HCT116 (cell line): Measurements from ENCODE around the gene BECN2. TPM values are rescaled to one million over a fixed set of nuclear protein-coding genes. Genes with fewer than 3 reads are reported as not detected.

Experiments
- ATAC-seq: fragments of 200-7000 bp; cut with Tn5 transposase; 2 replicates; pipeline ENCODE4 v1.9.1; 2020; ENCODE audit warnings: mild to moderate bottlenecking, moderate library complexity
- BruUV-seq: library from RNA; stranded (reverse); fragments of 400-500 nt; replicated peaks from 2 replicates; lab custom pipeline; 2021; lab: Mats Ljungman, UMichigan
- CTCF ChIA-PET: fragments of 300-600 bp; sonication (Branson Sonifier 250); formaldehyde crosslinking; loops from one replicate; lab custom pipeline; 2021; ENCODE audit warnings: antibody characterized with exemption; lab: Charles Lee
- POLR2A ChIA-PET: fragments of 300-600, 350-600 bp; sonication (Branson Sonifier 250); formaldehyde crosslinking; loops from one replicate; lab custom pipeline; 2021; ENCODE audit warnings: antibody characterized with exemption; lab: Charles Lee
- RAD21 ChIA-PET, 2 experiments: fragments of 300-600 bp; sonication (Branson Sonifier 250); formaldehyde crosslinking; loops; one replicate each; lab custom pipeline; 2023; ENCODE audit warnings: low total read pairs in 2 of 2; ENCODE audit not compliant: uncharacterized antibody in 2 of 2, unreplicated experiment in 2 of 2, low non-redundant PET in 1 of 2; lab: Charles Lee
- DNase-seq: peaks from one replicate; pipeline ENCODE4 v3.0.0-alpha.2; 2010; ENCODE audit warnings: low read depth, low spot score
- H2AFZ ChIP-seq: fragments of 200-600 bp; shearing (Covaris generic), sonication (generic); 2 replicates; pipeline ENCODE4 v1.6.1; 2017; ENCODE audit warnings: low read depth, mixed run types, mixed read lengths, antibody characterized with exemption, low read length; ENCODE audit not compliant: poor library complexity, severe bottlenecking
- H3K27ac ChIP-seq: 2 replicates; pipeline ENCODE4 v1.5.1; 2012; ENCODE audit warnings: low read depth, low read length
- H3K27me3 ChIP-seq: fragments of 200-600 bp; sonication (generic); 2 replicates; pipeline ENCODE4 v1.6.1; 2016; ENCODE audit warnings: mixed run types, low read length, mixed read lengths; ENCODE audit not compliant: insufficient read depth
- H3K36me3 ChIP-seq, 2 experiments: fragments of 200-500 bp in 1 of 2; fragments of 200-600 bp in 1 of 2; sonication (Bioruptor generic) in 1 of 2; sonication (generic) in 1 of 2; 2 replicates each; pipeline versions ENCODE4 v1.5.1 to v1.6.1; 2014 to 2016; ENCODE audit warnings: low read length in 2 of 2, inconsistent platforms in 1 of 2, mixed read lengths in 1 of 2, mixed run types in 1 of 2; ENCODE audit not compliant: insufficient read depth in 2 of 2, control insufficient read depth in 1 of 2
- H3K4me1 ChIP-seq, 2 experiments: fragments of 200-600 bp in 1 of 2; sonication (generic) in 1 of 2; 2 replicates each; pipeline versions ENCODE4 v1.5.1 to v1.6.1; 2012 to 2017; ENCODE audit warnings: low read length in 2 of 2, inconsistent platforms in 1 of 2, mild to moderate bottlenecking in 1 of 2, mixed read lengths in 1 of 2, mixed run types in 1 of 2, moderate library complexity in 1 of 2; ENCODE audit not compliant: insufficient read depth in 2 of 2, control insufficient read depth in 1 of 2
- H3K4me2 ChIP-seq: fragments of 200-600 bp; sonication (generic); 2 replicates; pipeline ENCODE4 v1.6.1; 2017; ENCODE audit warnings: mixed run types, low read length, mixed read lengths
- H3K4me3 ChIP-seq, 2 experiments: fragments of 200-600 bp in 1 of 2; sonication (generic) in 1 of 2; replicated peaks in 1 of 2; 2 replicates each; pipeline ENCODE4 v1.5.1; 2011 to 2016; ENCODE audit warnings: low read length in 2 of 2, control low read depth in 1 of 2, low read depth in 1 of 2, mild to moderate bottlenecking in 1 of 2, mixed read lengths in 1 of 2, mixed run types in 1 of 2
- H3K79me2 ChIP-seq: fragments of 200-600 bp; sonication (generic); 2 replicates; pipeline ENCODE4 v1.6.1; 2017; ENCODE audit warnings: mild to moderate bottlenecking, mixed run types, low read length, moderate library complexity, mixed read lengths; ENCODE audit not compliant: insufficient read depth
- H3K9ac ChIP-seq: fragments of 200-600 bp; sonication (generic); 2 replicates; pipeline ENCODE4 v1.6.1; 2016; ENCODE audit warnings: low read length, mixed read lengths
- H3K9me2 ChIP-seq: fragments of 200-600 bp; sonication (generic), shearing (Covaris generic); 2 replicates; pipeline ENCODE4 v1.6.1; 2017; ENCODE audit warnings: mixed run types, mild to moderate bottlenecking, moderate library complexity; ENCODE audit not compliant: insufficient read depth
- H3K9me3 ChIP-seq, 2 experiments: fragments of 200-500 bp in 1 of 2; fragments of 200-600 bp in 1 of 2; sonication (Bioruptor generic) in 1 of 2; sonication (generic) in 1 of 2; 2 replicates each; pipeline ENCODE4 v1.6.1; 2014 to 2017; ENCODE audit warnings: low read length in 2 of 2, mixed read lengths in 2 of 2, inconsistent platforms in 1 of 2, low read depth in 1 of 2, mild to moderate bottlenecking in 1 of 2, mixed run types in 1 of 2, moderate library complexity in 1 of 2; ENCODE audit not compliant: control insufficient read depth in 1 of 2, insufficient read depth in 1 of 2
- H4K20me1 ChIP-seq: fragments of 200-600 bp; sonication (generic), shearing (Covaris generic); 2 replicates; pipeline ENCODE4 v1.6.1; 2017; ENCODE audit warnings: mixed run types, mild to moderate bottlenecking, moderate library complexity; ENCODE audit not compliant: insufficient read depth
- CBX3 ChIP-seq: IDR thresholded peaks from 2 replicates; pipeline ENCODE4 v1.6.1; 2012; ENCODE audit warnings: low read depth
- EZH2 ChIP-seq: fragments of 200-600 bp; sonication (generic); IDR thresholded peaks from 2 replicates; pipeline ENCODE4 v1.6.1; 2017; ENCODE audit warnings: antibody characterized with exemption, mixed run types
- JUND ChIP-seq: IDR thresholded peaks from 2 replicates; pipeline ENCODE4 v1.6.1; 2012
- POLR2A ChIP-seq: IDR thresholded peaks from 2 replicates; pipeline ENCODE4 v1.7.0; 2011; ENCODE audit warnings: borderline replicate concordance; ENCODE audit not compliant: insufficient read depth, insufficient read length; ENCODE audit errors: extremely low read depth
- POLR2AphosphoS5 ChIP-seq: IDR thresholded peaks from 2 replicates; pipeline ENCODE4 v1.6.1; 2011; ENCODE audit warnings: mild to moderate bottlenecking, low read depth, low read length, moderate library complexity
- SIN3A ChIP-seq: IDR thresholded peaks from 2 replicates; pipeline ENCODE4 v1.6.1; 2012; ENCODE audit warnings: low read depth
- SRF ChIP-seq: IDR thresholded peaks from 2 replicates; pipeline ENCODE4 v1.6.1; 2012; ENCODE audit warnings: low read depth
- TCF7L2 ChIP-seq: IDR thresholded peaks from 2 replicates; pipeline ENCODE4 v1.7.0; 2011; ENCODE audit warnings: borderline replicate concordance, inconsistent platforms; ENCODE audit not compliant: insufficient read depth, insufficient read length; ENCODE audit errors: extremely low read depth
- YY1 ChIP-seq: IDR thresholded peaks from 2 replicates; pipeline ENCODE4 v1.6.1; 2011; ENCODE audit warnings: low read length, low read depth, moderate library complexity, mild to moderate bottlenecking; ENCODE audit not compliant: insufficient replicate concordance; ENCODE audit errors: extremely low read depth
- ZFX ChIP-seq: fragments of 450-650 bp; IDR thresholded peaks from 2 replicates; pipeline ENCODE4 v1.6.1; 2017
- ZNF274 ChIP-seq: fragments of 200-500 bp; sonication (Bioruptor generic); IDR thresholded peaks from 2 replicates; pipeline ENCODE4 v1.6.1; 2014; ENCODE audit warnings: mild to moderate bottlenecking, low read depth, low read length, inconsistent platforms
- intact Hi-C: fragments of 100-400 bp; cut with micrococcal nuclease; formaldehyde crosslinking; loops from 2 replicates; pipeline ENCODE4 v1.10.0; 2022
- total RNA-seq: library from RNA; stranded (reverse); gene quantifications from one replicate; pipeline ENCODE4 v1.2.1, GENCODE V29; 2021; ENCODE audit not compliant: unreplicated experiment
- TF ChIP-seq, protein P1 (sequence below), 3 experiments: fragments of 200-600 bp in 1 of 3; sonication (generic) in 1 of 3; IDR thresholded peaks in 2 of 3; conservative IDR thresholded peaks in 1 of 3; 2 replicates each; pipeline ENCODE4 v1.5.1; 2012 to 2017; ENCODE audit warnings: low read depth in 2 of 3, low read length in 2 of 3, antibody characterized with exemption in 1 of 3, borderline replicate concordance in 1 of 3, control low read depth in 1 of 3, mild to moderate bottlenecking in 1 of 3, mixed read lengths in 1 of 3, mixed run types in 1 of 3, moderate library complexity in 1 of 3; ENCODE audit not compliant: insufficient read depth in 1 of 3
- TF ChIP-seq, protein P2 (sequence below): IDR thresholded peaks from 2 replicates; pipeline ENCODE4 v1.6.1; 2011; ENCODE audit warnings: mild to moderate bottlenecking, low read length, moderate library complexity; ENCODE audit not compliant: insufficient replicate concordance; ENCODE audit errors: extremely low read depth
- TF ChIP-seq, protein P3 (sequence below): IDR thresholded peaks from 2 replicates; pipeline ENCODE4 v1.6.1; 2012
- TF ChIP-seq, protein P4 (sequence below): IDR thresholded peaks from 2 replicates; pipeline ENCODE4 v1.6.1; 2012

BECN2 gene
- total RNA-seq, 1 experiment from 2014 or later = not detected

DNA sequence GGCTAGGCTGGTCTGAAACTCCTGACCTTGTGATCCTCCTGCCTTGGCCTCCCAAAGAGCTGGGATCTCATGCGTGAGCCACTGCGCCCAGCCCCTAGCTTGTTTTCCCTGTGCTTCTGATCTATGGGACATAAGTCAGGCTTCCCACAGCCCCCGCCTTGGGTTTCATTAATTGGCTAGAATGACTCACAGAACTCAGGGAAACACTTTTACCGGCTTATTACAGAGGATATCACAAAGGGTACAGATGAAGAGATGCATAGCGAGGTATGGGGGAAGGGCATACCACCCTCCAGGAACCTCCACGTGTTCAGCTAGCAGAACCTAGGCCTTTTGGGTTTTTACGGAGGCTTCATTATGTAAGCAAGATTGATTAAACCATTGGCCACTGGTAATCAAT is 42.9 kb downstream of the BECN2 start:
- H3K27me3 ChIP-seq = no peaks in the 10 kb centered on the region
- TF ChIP-seq, protein P1, sequence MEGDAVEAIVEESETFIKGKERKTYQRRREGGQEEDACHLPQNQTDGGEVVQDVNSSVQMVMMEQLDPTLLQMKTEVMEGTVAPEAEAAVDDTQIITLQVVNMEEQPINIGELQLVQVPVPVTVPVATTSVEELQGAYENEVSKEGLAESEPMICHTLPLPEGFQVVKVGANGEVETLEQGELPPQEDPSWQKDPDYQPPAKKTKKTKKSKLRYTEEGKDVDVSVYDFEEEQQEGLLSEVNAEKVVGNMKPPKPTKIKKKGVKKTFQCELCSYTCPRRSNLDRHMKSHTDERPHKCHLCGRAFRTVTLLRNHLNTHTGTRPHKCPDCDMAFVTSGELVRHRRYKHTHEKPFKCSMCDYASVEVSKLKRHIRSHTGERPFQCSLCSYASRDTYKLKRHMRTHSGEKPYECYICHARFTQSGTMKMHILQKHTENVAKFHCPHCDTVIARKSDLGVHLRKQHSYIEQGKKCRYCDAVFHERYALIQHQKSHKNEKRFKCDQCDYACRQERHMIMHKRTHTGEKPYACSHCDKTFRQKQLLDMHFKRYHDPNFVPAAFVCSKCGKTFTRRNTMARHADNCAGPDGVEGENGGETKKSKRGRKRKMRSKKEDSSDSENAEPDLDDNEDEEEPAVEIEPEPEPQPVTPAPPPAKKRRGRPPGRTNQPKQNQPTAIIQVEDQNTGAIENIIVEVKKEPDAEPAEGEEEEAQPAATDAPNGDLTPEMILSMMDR (IDR thresholded peaks at IDR 0.05 in 2 of 3, conservative IDR thresholded peaks at IDR 0.05 in 1 of 3; ENCODE audit: borderline replicate concordance in 1 of 3, insufficient read depth in 1 of 3, low read depth in 2 of 3, low read length in 2 of 3) = no peak
- TF ChIP-seq SIN3A = no peak
- ChIA-PET CTCF (interaction anchor here (0.6 to 3.7 kb wide), 2 partner anchors 15 to 389 kb away, joined by 3 to 22 read pairs; no protein-coding TSS in a partner anchor), POLR2A (no interaction called here), RAD21 (no interaction called here)
- intact Hi-C loops = no loop called here
- no peak overlapping the region for H3K27ac ChIP-seq
- no peak overlapping the region for H3K9ac ChIP-seq
- BruUV-seq = no TSS peak
- H3K4me3 ChIP-seq = no peak overlapping the region
- H4K20me1 ChIP-seq = no peaks in the 10 kb centered on the region
- H3K79me2 ChIP-seq = no peaks in the 10 kb centered on the region
- H3K4me2 ChIP-seq = no peak overlapping the region
- DNase-seq (no peak), ATAC-seq (no peak)
- H2AFZ ChIP-seq = no peak overlapping the region
- H3K9me2 ChIP-seq = no peaks in the 10 kb centered on the region
- no peaks in the 10 kb centered on the region for H3K36me3 ChIP-seq
- peaks cover 3 to 17% of the 10 kb centered on the region in 2 experiments for H3K4me1 ChIP-seq
- H3K9me3 ChIP-seq = no peaks in the 10 kb centered on the region

DNA sequence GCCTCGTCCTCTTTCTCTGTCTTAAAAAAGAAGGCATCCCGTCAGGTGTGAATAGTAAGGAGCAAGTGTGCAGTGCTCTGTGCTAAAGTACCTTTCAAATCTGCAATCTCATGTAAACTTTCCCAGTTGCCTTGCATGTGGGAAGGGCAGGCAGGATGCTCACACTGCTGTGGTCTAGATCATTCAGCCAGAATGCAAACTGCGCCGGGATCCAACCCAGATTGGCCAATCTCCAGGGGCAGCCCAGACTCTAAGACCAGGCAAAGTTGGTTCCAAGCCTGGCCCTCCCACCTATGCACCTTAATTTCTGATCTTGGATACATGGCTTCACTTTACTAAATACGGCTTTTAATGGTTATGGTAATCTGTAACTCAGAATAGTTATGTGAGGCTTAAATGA is 44.5 kb downstream of the BECN2 start:
- ChIA-PET POLR2A (no interaction called here), RAD21 (no interaction called here)
- TF ChIP-seq POLR2A (no peak), YY1 (no peak), JUND (no peak), ZFX (no peak), SRF (no peak), CBX3 (no peak), POLR2AphosphoS5 (no peak), EZH2 (no peak), TCF7L2 (no peak), ZNF274 (no peak)
- TF ChIP-seq, protein P2, sequence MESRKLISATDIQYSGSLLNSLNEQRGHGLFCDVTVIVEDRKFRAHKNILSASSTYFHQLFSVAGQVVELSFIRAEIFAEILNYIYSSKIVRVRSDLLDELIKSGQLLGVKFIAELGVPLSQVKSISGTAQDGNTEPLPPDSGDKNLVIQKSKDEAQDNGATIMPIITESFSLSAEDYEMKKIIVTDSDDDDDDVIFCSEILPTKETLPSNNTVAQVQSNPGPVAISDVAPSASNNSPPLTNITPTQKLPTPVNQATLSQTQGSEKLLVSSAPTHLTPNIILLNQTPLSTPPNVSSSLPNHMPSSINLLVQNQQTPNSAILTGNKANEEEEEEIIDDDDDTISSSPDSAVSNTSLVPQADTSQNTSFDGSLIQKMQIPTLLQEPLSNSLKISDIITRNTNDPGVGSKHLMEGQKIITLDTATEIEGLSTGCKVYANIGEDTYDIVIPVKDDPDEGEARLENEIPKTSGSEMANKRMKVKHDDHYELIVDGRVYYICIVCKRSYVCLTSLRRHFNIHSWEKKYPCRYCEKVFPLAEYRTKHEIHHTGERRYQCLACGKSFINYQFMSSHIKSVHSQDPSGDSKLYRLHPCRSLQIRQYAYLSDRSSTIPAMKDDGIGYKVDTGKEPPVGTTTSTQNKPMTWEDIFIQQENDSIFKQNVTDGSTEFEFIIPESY = no peak
- TF ChIP-seq, protein P3, sequence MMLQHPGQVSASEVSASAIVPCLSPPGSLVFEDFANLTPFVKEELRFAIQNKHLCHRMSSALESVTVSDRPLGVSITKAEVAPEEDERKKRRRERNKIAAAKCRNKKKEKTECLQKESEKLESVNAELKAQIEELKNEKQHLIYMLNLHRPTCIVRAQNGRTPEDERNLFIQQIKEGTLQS = no peak
- TF ChIP-seq, protein P4, sequence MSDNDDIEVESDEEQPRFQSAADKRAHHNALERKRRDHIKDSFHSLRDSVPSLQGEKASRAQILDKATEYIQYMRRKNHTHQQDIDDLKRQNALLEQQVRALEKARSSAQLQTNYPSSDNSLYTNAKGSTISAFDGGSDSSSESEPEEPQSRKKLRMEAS = no peak

More for the DNA sequence above, 44.5 kb downstream of the BECN2 start:
- Histone ChIP-seq H2AFZ (no peak overlapping the region), H3K4me3 (no peak overlapping the region), H3K9me2 (no peaks in the 10 kb centered on the region), H3K27me3 (no peaks in the 10 kb centered on the region), H4K20me1 (no peaks in the 10 kb centered on the region), H3K4me2 (no peak overlapping the region), H3K36me3 (no peaks in the 10 kb centered on the region), H3K9me3 (no peaks in the 10 kb centered on the region), H3K79me2 (no peaks in the 10 kb centered on the region), H3K27ac (no peak overlapping the region), H3K4me1 (peaks cover 6 to 23% of the 10 kb centered on the region in 2 experiments), H3K9ac (no peak overlapping the region)
- no TSS peak for BruUV-seq
- CTCF ChIA-PET = no interaction called here
- no peak for ATAC-seq
- no peak for DNase-seq
- intact Hi-C loops = no loop called here
